ENCODE measurements around the gene KLHDC8A.

Gene KLHDC8A

DNA sequence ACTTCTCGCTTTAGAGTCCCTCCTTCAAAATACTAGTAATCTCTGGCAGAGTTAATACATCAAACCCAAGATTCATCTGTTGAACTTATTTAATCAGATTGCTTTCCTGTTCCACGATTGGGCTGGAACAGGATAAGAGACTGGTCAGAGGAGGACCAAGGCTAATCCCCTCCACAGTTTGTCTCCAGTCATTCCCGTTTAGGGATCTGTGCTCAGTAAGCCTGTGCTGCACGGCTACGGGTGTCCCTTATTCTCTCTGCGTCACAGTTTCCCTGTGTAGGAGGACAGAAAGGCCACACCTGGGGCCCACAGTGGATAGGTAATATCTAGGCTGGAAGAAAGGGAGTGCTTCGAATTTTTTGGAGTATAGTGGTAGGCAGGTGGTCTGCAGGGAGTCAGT lies 18.7 kb downstream of the KLHDC8A start:
- no peak overlapping the region for H3K9ac ChIP-seq
- H3K27me3 ChIP-seq = peaks cover 13% of the 10 kb centered on the region
- TF ChIP-seq Cebpa-rat (IDR thresholded peaks at IDR 0.05) = no peak
- no peak overlapping the region for H3K4me3 ChIP-seq
- no peaks in the 10 kb centered on the region for H3K36me3 ChIP-seq
- no peaks in the 10 kb centered on the region for H3K4me1 ChIP-seq
- no peak overlapping the region for H3K27ac ChIP-seq
- no peak overlapping the region for H3K4me2 ChIP-seq
- H4K20me1 ChIP-seq = no peaks in the 10 kb centered on the region
- H3K9me3 ChIP-seq = peaks cover 4% of the 10 kb centered on the region

GRCh38 chr1:205337481-205337880 lies 19.2 kb downstream of the KLHDC8A start:
- Histone ChIP-seq H3K4me1 (no peaks in the 10 kb centered on the region), H3K27me3 (peaks cover 7% of the 10 kb centered on the region), H4K20me1 (no peaks in the 10 kb centered on the region), H3K36me3 (no peaks in the 10 kb centered on the region), H3K27ac (no peak overlapping the region), H3K9ac (no peak overlapping the region), H3K9me3 (no peaks in the 10 kb centered on the region), H3K4me2 (no peak overlapping the region), H3K4me3 (no peak overlapping the region)
- no peak for TF ChIP-seq Cebpa-rat (IDR thresholded peaks at IDR 0.05)

- H4K20me1 ChIP-seq = no peaks in the 10 kb centered on the region; the same call in 1 of the 2 replicates
- no peak overlapping the region for H3K4me2 ChIP-seq
- no peak overlapping the region for H3K9ac ChIP-seq
- H3K36me3 ChIP-seq = no peaks in the 10 kb centered on the region
- no peak overlapping the region for H3K27ac ChIP-seq
- TF ChIP-seq Cebpa-rat (IDR thresholded peaks at IDR 0.05) = no peak
- no peaks in the 10 kb centered on the region for H3K4me1 ChIP-seq
- H3K4me3 ChIP-seq = no peak overlapping the region
- no peaks in the 10 kb centered on the region for H3K9me3 ChIP-seq
- H3K27me3 ChIP-seq = no peaks in the 10 kb centered on the region
Observed at GRCh38 chr1:205335692-205336091, 21.0 kb downstream of the KLHDC8A start.

GRCh38 chr1:205332015-205332791 lies 24.5 kb downstream of the KLHDC8A start:
- H3K9ac ChIP-seq = no peak overlapping the region
- no peaks in the 10 kb centered on the region for H3K36me3 ChIP-seq
- no peaks in the 10 kb centered on the region for H3K4me1 ChIP-seq
- no peaks in the 10 kb centered on the region for H3K9me3 ChIP-seq
- no peak overlapping the region for H3K4me3 ChIP-seq
- H3K4me2 ChIP-seq = no peak overlapping the region
- no peaks in the 10 kb centered on the region for H3K27me3 ChIP-seq
- H4K20me1 ChIP-seq = no peaks in the 10 kb centered on the region; the same call in 1 of the 2 replicates
- H3K27ac ChIP-seq = no peak overlapping the region
- no peak for TF ChIP-seq Cebpa-rat (IDR thresholded peaks at IDR 0.05)

DNA sequence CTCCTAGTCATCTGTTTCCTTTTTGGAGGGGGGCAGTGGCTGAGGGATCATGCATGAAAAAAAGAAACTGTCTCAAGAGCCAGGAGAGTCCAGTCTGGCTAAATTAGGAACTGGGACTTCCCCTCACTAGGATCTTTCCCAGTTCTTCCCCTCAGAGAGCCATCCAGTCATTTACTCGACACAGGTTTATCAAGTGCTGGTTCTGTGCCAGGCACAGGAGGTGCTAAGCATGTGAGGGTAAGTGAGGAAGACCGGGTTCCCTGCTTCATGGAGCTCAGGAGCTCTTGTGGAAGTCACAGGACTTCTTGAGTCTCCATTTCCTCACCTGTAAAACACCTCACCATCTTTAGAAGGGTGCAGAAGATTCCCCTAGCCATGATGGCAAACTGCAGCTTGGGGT lies 26.6 kb downstream of the KLHDC8A start:
- no peak for TF ChIP-seq Cebpa-rat (IDR thresholded peaks at IDR 0.05)

DNA sequence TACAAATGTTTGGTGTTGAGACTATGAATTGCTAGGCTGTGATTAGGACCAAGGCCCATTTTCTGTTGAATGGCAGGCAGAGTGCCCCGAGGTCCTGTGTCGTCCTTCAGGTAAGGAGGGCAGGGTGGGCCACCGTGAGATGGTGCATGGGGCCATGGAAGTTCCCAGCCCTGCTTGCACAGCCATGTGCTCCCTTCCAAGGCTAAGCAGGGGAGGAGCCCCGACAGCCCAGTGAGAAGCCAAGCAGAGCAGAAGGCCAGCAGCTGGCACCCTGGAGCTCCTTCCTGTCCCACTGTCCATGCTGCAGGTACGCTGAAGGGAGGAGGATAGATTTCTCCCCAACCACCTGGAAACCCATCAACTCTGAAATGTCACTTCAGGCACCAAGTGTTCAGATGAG lies 27.0 kb downstream of the KLHDC8A start:
- Histone ChIP-seq H3K9me3 (no peaks in the 10 kb centered on the region), H3K36me3 (no peaks in the 10 kb centered on the region), H3K4me2 (no peak overlapping the region), H3K9ac (no peak overlapping the region), H4K20me1 (peaks cover 6% of the 10 kb centered on the region; the same call in 1 of the 2 replicates), H3K27ac (no peak overlapping the region), H3K27me3 (0 out of 2 replicates have a peak, but pooled peaks cover 4% of the 10 kb centered on the region), H3K4me3 (no peak overlapping the region), H3K4me1 (no peaks in the 10 kb centered on the region)
- no peak for TF ChIP-seq Cebpa-rat (IDR thresholded peaks at IDR 0.05)

More for the DNA sequence above, 26.6 kb downstream of the KLHDC8A start:
- H3K4me2 ChIP-seq = no peak overlapping the region
- no peaks in the 10 kb centered on the region for H3K9me3 ChIP-seq
- 0 out of 2 replicates have a peak, but pooled peaks cover 4% of the 10 kb centered on the region for H3K27me3 ChIP-seq
- no peaks in the 10 kb centered on the region for H3K36me3 ChIP-seq
- H4K20me1 ChIP-seq = peaks cover 2% of the 10 kb centered on the region; the same call in 1 of the 2 replicates
- no peak overlapping the region for H3K4me3 ChIP-seq
- H3K4me1 ChIP-seq = no peaks in the 10 kb centered on the region
- H3K9ac ChIP-seq = no peak overlapping the region
- no peak overlapping the region for H3K27ac ChIP-seq

DNA sequence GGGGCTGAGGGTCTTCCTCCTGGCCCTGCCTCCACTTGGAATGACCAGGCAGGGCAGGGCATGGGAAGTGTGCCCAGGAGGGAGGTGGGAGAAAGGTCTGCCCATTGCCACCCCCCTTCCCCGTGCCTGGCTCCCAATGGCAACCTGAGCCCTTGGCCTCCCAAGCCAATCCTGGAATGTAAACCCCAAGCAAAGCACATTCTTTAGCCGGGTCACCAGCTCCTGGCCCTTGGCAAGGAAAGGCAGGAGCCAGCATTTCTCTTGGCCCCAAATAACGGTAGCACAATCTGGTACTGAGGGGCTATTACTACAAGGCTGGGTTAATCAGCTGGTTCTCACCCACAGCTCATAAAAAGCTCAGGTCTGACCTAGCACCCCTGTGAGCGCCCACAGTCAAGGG lies 28.2 kb downstream of the KLHDC8A start:
- no peaks in the 10 kb centered on the region for H3K36me3 ChIP-seq
- H4K20me1 ChIP-seq = peaks cover 13% of the 10 kb centered on the region; the same call in 1 of the 2 replicates
- H3K27me3 ChIP-seq = peaks cover 10% of the 10 kb centered on the region
- TF ChIP-seq Cebpa-rat (IDR thresholded peaks at IDR 0.05) = no peak
- H3K9me3 ChIP-seq = no peaks in the 10 kb centered on the region
- no peaks in the 10 kb centered on the region for H3K4me1 ChIP-seq
- H3K9ac ChIP-seq = no peak overlapping the region
- no peak overlapping the region for H3K4me3 ChIP-seq
- no peak overlapping the region for H3K27ac ChIP-seq
- no peak overlapping the region for H3K4me2 ChIP-seq

- no peaks in the 10 kb centered on the region for H3K4me1 ChIP-seq
Observed at GRCh38 chr1:205326812-205327466, 29.8 kb downstream of the KLHDC8A start.

GRCh38 chr1:205325334-205325884 lies 31.3 kb downstream of the KLHDC8A start:
- H3K27ac ChIP-seq = no peak overlapping the region
- peaks cover 9% of the 10 kb centered on the region; the same call in 1 of the 2 replicates for H3K9me3 ChIP-seq
- H3K4me3 ChIP-seq = no peak overlapping the region
- no peaks in the 10 kb centered on the region for H3K36me3 ChIP-seq
- TF ChIP-seq Cebpa-rat (IDR thresholded peaks at IDR 0.05) = no peak
- H3K9ac ChIP-seq = no peak overlapping the region
- peaks cover 28% of the 10 kb centered on the region; the same call in 1 of the 2 replicates for H4K20me1 ChIP-seq
- H3K4me2 ChIP-seq = no peak overlapping the region
- H3K4me1 ChIP-seq = peaks cover 10% of the 10 kb centered on the region
- H3K27me3 ChIP-seq = peaks cover 40% of the 10 kb centered on the region

More at GRCh38 chr1:205326812-205327466, 29.8 kb downstream of the KLHDC8A start:
- H3K9me3 ChIP-seq = peaks cover 4% of the 10 kb centered on the region; the same call in 1 of the 2 replicates
- H3K4me2 ChIP-seq = no peak overlapping the region
- H3K36me3 ChIP-seq = no peaks in the 10 kb centered on the region
- no peak overlapping the region for H3K4me3 ChIP-seq
- TF ChIP-seq Cebpa-rat (IDR thresholded peaks at IDR 0.05) = no peak
- peaks cover 25% of the 10 kb centered on the region for H3K27me3 ChIP-seq
- H4K20me1 ChIP-seq = peaks cover 17% of the 10 kb centered on the region; the same call in 1 of the 2 replicates
- no peak overlapping the region for H3K27ac ChIP-seq
- H3K9ac ChIP-seq = no peak overlapping the region

GRCh38 chr1:205324781-205325180 lies 31.9 kb downstream of the KLHDC8A start:
- no peak overlapping the region for H3K27ac ChIP-seq
- no peak overlapping the region for H3K4me2 ChIP-seq
- peaks cover 9% of the 10 kb centered on the region; the same call in 1 of the 2 replicates for H3K9me3 ChIP-seq

More at GRCh38 chr1:205324781-205325180, 31.9 kb downstream of the KLHDC8A start:
- Histone ChIP-seq H3K4me3 (no peak overlapping the region), H4K20me1 (peaks cover 28% of the 10 kb centered on the region; the same call in 1 of the 2 replicates), H3K9ac (no peak overlapping the region), H3K27me3 (peaks cover 47% of the 10 kb centered on the region), H3K4me1 (peaks cover 10% of the 10 kb centered on the region), H3K36me3 (no peaks in the 10 kb centered on the region)
- no peak for TF ChIP-seq Cebpa-rat (IDR thresholded peaks at IDR 0.05)
